ENCODE results near the gene CHRM1. TPM values are rescaled to one million over a fixed set of nuclear protein-coding genes. Genes with fewer than 3 reads are reported as not detected.

The CHRM1 gene
- total RNA-seq, 1 experiment from 2014 or later = 0.10 TPM

GRCh38 chr11:62930157-62930556 lies 9.0 kb upstream of the CHRM1 start:
- no TSS peak for BruUV-seq (replicated peaks)
- POLR2A ChIA-PET = no interaction called here
- intact Hi-C loops (cut with micrococcal nuclease) = loop anchor here (5.0 kb wide), 1 partner anchor 47 kb away; no protein-coding TSS in a partner anchor
- no peak overlapping the region for H3K9ac ChIP-seq (ENCODE audit: low read length)
- RAD21 ChIA-PET (ENCODE audit: low non-redundant PET in 1 of 2, low total read pairs in 2 of 2, uncharacterized antibody in 2 of 2, unreplicated experiment in 2 of 2) = no interaction called here
- no peak overlapping the region for H3K27ac ChIP-seq (ENCODE audit: low read depth, low read length)
- H3K4me2 ChIP-seq (ENCODE audit: low read length) = no peak overlapping the region
- H3K36me3 ChIP-seq (ENCODE audit: control insufficient read depth in 1 of 2, insufficient read depth in 2 of 2, low read length in 2 of 2) = no peaks in the 10 kb centered on the region
- peaks cover 12 to 16% of the 10 kb centered on the region in 2 experiments for H3K4me1 ChIP-seq (ENCODE audit: control insufficient read depth in 1 of 2, insufficient read depth in 2 of 2, low read length in 2 of 2)
- H3K4me3 ChIP-seq (replicated peaks in 1 of 2; ENCODE audit: low read depth in 1 of 2, low read length in 2 of 2) = no peak overlapping the region
- DNase-seq (ENCODE audit: low read depth, low spot score) (no peak), ATAC-seq (no peak)
- no peaks in the 10 kb centered on the region for H3K9me2 ChIP-seq (ENCODE audit: insufficient read depth)
- no peaks in the 10 kb centered on the region for H3K27me3 ChIP-seq (ENCODE audit: insufficient read depth, low read length)
- no peak for TF ChIP-seq FOSL1 (IDR thresholded peaks at IDR 0.05; ENCODE audit: low read depth)
- TF ChIP-seq, protein P1, sequence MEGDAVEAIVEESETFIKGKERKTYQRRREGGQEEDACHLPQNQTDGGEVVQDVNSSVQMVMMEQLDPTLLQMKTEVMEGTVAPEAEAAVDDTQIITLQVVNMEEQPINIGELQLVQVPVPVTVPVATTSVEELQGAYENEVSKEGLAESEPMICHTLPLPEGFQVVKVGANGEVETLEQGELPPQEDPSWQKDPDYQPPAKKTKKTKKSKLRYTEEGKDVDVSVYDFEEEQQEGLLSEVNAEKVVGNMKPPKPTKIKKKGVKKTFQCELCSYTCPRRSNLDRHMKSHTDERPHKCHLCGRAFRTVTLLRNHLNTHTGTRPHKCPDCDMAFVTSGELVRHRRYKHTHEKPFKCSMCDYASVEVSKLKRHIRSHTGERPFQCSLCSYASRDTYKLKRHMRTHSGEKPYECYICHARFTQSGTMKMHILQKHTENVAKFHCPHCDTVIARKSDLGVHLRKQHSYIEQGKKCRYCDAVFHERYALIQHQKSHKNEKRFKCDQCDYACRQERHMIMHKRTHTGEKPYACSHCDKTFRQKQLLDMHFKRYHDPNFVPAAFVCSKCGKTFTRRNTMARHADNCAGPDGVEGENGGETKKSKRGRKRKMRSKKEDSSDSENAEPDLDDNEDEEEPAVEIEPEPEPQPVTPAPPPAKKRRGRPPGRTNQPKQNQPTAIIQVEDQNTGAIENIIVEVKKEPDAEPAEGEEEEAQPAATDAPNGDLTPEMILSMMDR (IDR thresholded peaks at IDR 0.05 in 2 of 3, conservative IDR thresholded peaks at IDR 0.05 in 1 of 3; ENCODE audit: borderline replicate concordance in 1 of 3, insufficient read depth in 1 of 3, low read depth in 2 of 3, low read length in 2 of 3) = no peak
- TF ChIP-seq ELF1 (IDR thresholded peaks at IDR 0.05; ENCODE audit: borderline replicate concordance, low read depth) = no peak
- TF ChIP-seq SIN3A (IDR thresholded peaks at IDR 0.05; ENCODE audit: low read depth) = no peak
- no peak for TF ChIP-seq EGR1 (IDR thresholded peaks at IDR 0.05; ENCODE audit: low read depth)
- no peaks in the 10 kb centered on the region for H4K20me1 ChIP-seq (ENCODE audit: insufficient read depth)
- CTCF ChIA-PET = interaction anchor here (1.4 to 1.5 kb wide), 2 partner anchors 24 to 87 kb away, joined by 3 to 4 read pairs; no protein-coding TSS in a partner anchor
- H3K79me2 ChIP-seq (ENCODE audit: insufficient read depth, low read length) = no peaks in the 10 kb centered on the region
- no peak overlapping the region for H2AFZ ChIP-seq (ENCODE audit: low read depth, low read length, poor library complexity, severe bottlenecking)
- no peaks in the 10 kb centered on the region for H3K9me3 ChIP-seq (ENCODE audit: control insufficient read depth in 1 of 2, insufficient read depth in 1 of 2, low read depth in 1 of 2, low read length in 2 of 2)

- no peak for ATAC-seq
- TF ChIP-seq EGR1 (IDR thresholded peaks at IDR 0.05; ENCODE audit: low read depth) (no peak), SP1 (IDR thresholded peaks at IDR 0.05; ENCODE audit: low read depth) (no peak), POLR2AphosphoS5 (IDR thresholded peaks at IDR 0.05; ENCODE audit: low read depth, low read length) (no peak), MAX (IDR thresholded peaks at IDR 0.05) (no peak), ATF3 (IDR thresholded peaks at IDR 0.05) (no peak), ELF1 (IDR thresholded peaks at IDR 0.05; ENCODE audit: borderline replicate concordance, low read depth) (no peak), POLR2A (IDR thresholded peaks at IDR 0.05; ENCODE audit: borderline replicate concordance, extremely low read depth, insufficient read depth, insufficient read length) (no peak), EZH2 (IDR thresholded peaks at IDR 0.05) (no peak), SRF (IDR thresholded peaks at IDR 0.05; ENCODE audit: low read depth) (no peak), YY1 (IDR thresholded peaks at IDR 0.05; ENCODE audit: extremely low read depth, insufficient replicate concordance, low read depth, low read length) (no peak), RAD21 (IDR thresholded peaks at IDR 0.05; ENCODE audit: low read depth) (no peak)
- TF ChIP-seq, protein P1 (IDR thresholded peaks at IDR 0.05 in 2 of 3, conservative IDR thresholded peaks at IDR 0.05 in 1 of 3; ENCODE audit: borderline replicate concordance in 1 of 3, insufficient read depth in 1 of 3, low read depth in 2 of 3, low read length in 2 of 3) = no peak
Measured at GRCh38 chr11:62928011-62928410, 6.8 kb upstream of the CHRM1 start.

More at GRCh38 chr11:62928011-62928410, 6.8 kb upstream of the CHRM1 start:
- no peaks in the 10 kb centered on the region for H3K9me2 ChIP-seq (ENCODE audit: insufficient read depth)
- ChIA-PET POLR2A (no interaction called here), RAD21 (ENCODE audit: low non-redundant PET in 1 of 2, low total read pairs in 2 of 2, uncharacterized antibody in 2 of 2, unreplicated experiment in 2 of 2) (no interaction called here), CTCF (no interaction called here)
- peaks cover 12 to 16% of the 10 kb centered on the region in 2 experiments for H3K4me1 ChIP-seq (ENCODE audit: control insufficient read depth in 1 of 2, insufficient read depth in 2 of 2, low read length in 2 of 2)
- no peaks in the 10 kb centered on the region for H3K27me3 ChIP-seq (ENCODE audit: insufficient read depth, low read length)
- intact Hi-C loops (cut with micrococcal nuclease) = no loop called here
- no TSS peak for BruUV-seq (replicated peaks)
- H2AFZ ChIP-seq (ENCODE audit: low read depth, low read length, poor library complexity, severe bottlenecking) = no peak overlapping the region
- no peaks in the 10 kb centered on the region for H3K79me2 ChIP-seq (ENCODE audit: insufficient read depth, low read length)
- H3K36me3 ChIP-seq (ENCODE audit: control insufficient read depth in 1 of 2, insufficient read depth in 2 of 2, low read length in 2 of 2) = no peaks in the 10 kb centered on the region
- H3K4me3 ChIP-seq (replicated peaks in 1 of 2; ENCODE audit: low read depth in 1 of 2, low read length in 2 of 2) = no peak overlapping the region
- no peak overlapping the region for H3K4me2 ChIP-seq (ENCODE audit: low read length)
- no peaks in the 10 kb centered on the region for H3K9me3 ChIP-seq (ENCODE audit: control insufficient read depth in 1 of 2, insufficient read depth in 1 of 2, low read depth in 1 of 2, low read length in 2 of 2)
- no peak overlapping the region for H3K9ac ChIP-seq (ENCODE audit: low read length)
- no peaks in the 10 kb centered on the region for H4K20me1 ChIP-seq (ENCODE audit: insufficient read depth)
- DNase-seq (ENCODE audit: low read depth, low spot score) = no peak
- no peak overlapping the region for H3K27ac ChIP-seq (ENCODE audit: low read depth, low read length)
